ENCODE data around the gene NTSR1.

The NTSR1 gene

DNA sequence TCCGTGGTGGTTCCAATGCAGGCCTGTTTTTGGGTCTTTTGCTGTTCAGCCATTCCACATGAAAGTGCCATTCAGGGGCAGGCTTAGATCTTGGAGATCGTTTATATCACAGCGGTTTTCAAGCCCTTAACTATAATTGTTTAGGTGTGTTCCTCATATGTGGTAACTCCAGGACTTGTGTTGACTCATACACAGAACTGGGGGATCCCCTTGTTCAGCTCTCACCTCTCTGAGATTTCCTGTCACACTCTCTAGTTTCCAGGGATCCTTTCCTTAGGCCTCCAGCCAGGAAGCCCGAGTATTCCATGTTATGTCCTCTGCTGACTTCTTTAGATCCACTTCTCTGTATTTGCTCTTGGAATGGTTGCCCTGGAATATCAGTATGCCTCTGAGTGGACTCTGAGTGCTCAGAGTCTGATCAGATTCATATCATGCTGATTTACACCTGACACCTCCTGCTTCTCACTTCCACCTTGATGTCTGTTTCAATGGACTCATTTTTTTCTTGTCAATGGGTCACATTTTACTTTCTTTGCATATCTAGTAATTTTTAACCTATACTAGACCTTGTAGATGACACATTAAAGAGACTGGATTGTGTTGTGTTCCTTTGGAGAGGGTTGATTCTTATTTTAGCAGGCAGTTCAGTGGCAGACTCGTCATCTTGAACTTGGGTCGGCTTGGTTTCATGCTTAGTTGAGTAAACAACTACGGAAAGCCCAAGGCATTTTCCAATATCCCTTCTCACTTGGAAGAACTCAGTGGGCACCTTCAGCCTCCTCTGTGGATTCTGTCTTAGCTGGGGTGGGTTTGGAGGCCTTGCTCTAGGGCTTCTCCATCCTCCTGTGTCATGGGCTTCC is 13.1 kb downstream of the NTSR1 start:
- no peak overlapping the region for H3K27ac ChIP-seq
- no peak overlapping the region for H3K4me3 ChIP-seq

DNA sequence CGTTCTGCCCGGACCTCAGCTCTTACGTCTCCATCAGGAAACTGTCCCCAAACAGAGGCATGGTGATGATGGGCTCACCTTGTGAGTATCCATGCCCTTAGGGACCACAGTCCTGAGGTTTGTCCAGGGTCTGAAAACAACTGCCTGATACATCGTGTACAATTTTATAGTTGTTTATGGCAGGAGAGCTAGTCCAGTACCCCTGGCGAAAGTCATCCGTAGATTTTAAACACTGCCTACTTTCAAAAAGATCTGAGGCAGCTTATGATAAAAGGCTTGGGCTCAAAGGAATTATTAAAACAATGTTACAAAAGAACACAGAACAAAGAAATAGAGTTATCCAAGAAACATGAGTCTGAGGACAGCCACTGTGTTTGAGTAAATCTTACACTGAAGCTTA is 14.0 kb downstream of the NTSR1 start:
- Histone ChIP-seq H3K27ac (no peak overlapping the region), H3K4me3 (no peak overlapping the region)

DNA sequence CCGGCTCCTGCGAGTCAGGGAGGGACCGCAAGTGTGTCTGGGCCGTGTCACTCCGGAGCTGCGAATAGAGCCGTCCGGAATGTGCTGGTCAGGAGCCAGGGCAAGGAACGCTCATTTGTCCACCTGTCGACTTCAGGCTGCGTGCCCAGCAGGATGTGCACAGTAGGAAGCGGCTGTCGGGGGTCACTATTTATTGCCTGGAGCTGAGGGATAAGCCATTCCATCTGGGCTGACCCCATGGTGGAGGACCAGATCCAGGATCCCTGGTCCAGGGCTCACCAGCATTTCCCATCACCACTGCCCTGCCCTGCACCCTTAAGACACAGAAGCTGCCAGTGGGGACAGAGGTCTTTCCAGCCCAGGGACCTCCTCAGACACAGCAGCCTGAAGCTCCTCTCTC is 14.7 kb downstream of the NTSR1 start:
- H3K4me3 ChIP-seq: no peak overlapping the region
- no peak overlapping the region for H3K27ac ChIP-seq

DNA sequence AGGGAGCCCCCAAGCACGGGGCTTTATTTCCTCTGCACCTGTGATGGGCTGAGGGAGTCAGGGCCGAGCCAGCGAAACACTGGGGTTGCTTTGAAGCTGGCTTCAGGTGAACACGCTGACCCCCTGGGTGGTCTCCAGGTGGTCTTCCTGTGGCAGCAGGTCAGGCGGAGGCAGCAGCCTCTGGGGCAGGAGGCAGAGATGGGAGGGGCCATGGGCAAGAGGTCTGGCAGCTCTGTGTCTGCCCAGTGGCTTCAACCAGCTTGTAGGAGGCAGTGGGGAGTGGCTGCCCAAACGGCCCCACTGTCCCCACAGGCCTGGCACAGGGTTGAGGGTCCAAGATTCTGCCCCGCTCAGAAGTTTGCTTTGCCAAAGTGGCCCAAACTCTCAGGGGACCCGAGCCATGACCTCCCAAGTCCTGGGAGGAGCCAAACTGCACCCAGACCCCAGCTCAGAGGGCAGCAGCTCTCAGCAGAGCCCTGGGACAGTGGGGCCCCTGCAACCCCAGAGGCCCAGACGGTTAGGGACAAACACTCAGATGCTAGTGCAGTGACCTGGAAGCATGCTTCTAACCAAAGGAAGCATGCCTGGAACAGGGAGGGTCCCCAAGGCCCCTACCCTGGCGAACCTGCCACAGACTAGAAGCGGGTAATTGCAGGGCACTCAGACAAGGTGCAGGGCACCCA is 15.3 kb downstream of the NTSR1 start:
- H3K27ac ChIP-seq: no peak overlapping the region
- H3K4me3 ChIP-seq: no peak overlapping the region

DNA sequence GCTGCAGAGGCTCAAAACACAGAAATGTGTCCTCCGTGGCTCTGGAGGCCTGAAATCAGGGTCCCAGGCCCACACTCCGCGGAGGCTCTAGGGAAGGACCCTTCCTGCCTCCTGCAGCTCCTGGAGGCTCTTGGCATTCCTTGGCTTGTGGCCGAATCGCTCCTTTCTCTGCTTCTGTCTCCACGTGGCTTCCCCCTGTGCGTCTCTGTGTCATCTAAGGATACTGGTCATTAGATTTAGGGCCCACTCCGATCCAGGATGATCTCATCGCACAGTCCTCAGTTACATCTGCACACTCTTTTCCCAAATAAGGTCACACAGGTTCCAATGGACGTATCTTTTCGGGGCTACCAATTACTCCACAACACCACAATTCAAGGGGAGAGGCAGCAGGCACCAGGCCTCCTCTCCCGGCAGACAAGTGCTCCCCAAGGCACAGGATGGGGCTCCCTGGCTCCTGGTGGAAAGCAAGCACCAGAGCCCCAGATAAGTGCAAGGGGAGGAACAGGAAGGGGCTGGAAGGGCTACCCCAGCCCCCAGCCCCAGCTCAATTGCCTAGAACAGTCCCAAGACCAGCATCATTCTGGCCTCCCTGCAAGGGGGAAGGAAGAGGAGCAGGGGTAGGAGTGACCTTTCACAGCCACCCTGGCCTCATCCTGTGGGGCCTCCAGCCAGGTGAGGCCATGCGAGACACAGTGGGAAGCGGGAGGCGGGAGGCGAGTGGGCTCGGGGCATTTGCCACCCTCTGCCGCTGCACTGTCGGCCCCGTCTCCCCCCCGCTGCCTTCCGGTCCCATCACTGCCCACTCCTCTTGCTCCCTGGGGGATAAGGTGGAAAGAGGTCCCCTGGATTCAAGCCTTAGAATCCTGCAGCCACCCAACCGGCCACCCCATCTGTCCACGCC is 16.3 kb downstream of the NTSR1 start:
- no peak overlapping the region for H3K4me3 ChIP-seq
- no peak overlapping the region for H3K27ac ChIP-seq

DNA sequence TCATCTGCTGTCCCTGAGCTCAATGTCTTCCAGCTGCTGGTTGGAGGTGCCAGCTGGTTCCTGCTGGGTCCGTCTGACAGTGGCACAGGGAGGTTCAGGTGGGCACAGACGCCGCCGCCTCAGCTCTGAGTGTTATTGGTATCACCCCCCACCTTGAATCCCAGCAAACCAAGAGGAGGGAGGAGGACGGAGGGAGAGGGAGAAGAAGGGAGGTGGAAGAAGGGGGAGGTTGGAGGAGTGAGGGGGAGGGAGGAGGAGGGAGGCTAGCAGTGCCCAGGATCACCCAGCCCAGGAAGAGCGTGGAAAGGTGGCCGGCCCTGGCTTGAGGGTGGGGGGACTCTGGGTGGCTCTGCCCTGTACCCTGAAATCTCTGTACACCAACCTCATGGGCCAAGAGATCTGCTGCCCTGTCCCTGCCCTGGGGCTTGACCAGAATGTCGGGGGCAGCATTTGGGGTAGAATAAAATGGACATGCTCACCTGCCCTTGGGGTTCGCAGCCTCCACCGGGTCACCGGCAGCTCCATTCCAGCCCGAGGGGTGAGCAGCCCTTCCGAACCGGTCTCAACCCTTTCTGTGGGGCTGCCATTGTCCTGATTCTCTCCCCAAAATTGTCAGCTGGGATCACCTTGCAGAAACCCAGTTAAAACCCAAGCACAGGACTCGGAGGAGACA is 17.1 kb downstream of the NTSR1 start:
- H3K27ac ChIP-seq: no peak overlapping the region
- H3K4me3 ChIP-seq: no peak overlapping the region

DNA sequence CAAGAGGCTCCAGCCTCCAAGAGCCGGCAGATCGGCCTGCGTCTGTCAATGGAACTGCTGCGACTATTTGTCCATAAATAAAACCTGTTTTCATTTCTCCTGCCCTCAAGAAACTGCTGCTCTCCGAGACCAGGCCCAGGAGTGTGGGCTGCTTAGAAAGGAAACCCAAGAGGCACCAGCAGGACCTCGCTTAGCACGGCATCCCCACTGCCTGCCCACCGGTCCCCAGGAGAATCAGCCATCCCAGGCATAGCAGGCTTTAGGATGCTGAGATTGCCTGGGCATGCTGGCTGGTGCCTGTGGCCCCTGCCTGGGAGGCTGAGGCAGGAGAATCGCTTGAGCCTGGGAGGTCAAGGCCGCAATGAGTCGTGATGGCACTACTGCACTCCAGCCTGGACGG is 17.6 kb downstream of the NTSR1 start:
- H3K27ac ChIP-seq: no peak overlapping the region
- no peak overlapping the region for H3K4me3 ChIP-seq

DNA sequence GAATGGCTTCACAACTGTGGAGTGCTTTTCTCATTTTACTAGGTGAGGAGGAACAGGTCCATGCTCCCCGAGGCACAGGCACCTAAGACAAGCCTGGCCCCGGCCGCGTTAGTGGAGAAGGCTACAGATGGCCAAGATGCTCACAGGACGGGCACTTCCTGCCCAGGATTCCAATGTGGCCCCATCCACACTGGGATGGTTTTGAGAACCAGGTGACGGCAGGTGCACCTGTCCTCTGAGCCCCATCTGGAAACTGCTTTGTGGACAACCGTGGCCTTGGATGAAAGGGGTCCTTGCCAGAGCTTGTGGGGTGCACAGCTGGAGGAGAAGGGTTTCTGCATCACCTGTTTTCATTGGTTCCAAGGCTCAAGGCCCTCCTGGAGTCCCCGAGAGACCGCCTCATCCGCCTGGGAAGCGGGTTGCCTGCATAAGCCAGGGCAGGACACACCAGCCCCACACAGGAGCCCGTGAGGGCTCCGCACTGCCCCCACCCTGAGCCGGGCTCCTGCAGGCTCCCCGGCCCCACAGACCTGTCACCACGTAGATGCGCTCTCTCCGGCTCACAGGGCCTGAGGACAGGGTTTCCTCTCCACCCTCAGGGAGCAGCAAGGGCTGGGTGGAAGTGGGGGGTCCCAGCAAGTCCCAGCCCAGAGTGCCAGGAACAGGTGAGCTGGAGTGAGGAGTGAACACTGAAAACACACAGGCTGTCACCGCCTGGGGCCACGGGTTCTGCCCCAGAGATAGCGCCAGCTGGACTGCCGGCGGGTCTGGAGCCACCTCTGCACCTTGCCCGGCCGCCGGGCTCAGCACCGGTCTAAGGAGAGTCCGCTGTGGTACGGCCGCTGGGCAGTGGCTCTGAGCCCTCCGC is 18.3 kb downstream of the NTSR1 start:
- Histone ChIP-seq H3K27ac (no peak overlapping the region), H3K4me3 (no peak overlapping the region)

DNA sequence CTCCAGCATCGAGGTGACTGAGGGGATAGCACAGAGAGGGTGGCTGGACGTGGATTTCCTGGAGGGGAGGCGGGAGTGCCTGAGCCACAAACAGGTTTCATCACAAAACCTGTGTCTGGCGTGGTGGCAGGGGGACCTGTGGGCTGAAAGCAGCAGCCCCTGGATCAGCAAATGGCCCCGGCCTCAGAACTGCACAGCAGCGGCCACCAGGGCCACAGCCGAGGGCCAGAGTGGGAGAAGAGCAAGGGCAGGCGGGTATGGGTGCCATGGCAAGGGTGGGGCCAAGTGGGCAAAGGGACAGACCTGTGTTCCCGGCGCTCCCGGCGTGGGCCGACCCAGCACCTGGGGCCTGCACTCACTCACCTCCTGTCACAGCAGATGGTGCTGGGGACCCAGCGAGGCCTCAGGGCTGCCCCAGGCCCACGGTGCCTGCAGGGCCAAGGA is 19.0 kb downstream of the NTSR1 start:
- H3K4me3 ChIP-seq: no peak overlapping the region
- no peak overlapping the region for H3K27ac ChIP-seq

DNA sequence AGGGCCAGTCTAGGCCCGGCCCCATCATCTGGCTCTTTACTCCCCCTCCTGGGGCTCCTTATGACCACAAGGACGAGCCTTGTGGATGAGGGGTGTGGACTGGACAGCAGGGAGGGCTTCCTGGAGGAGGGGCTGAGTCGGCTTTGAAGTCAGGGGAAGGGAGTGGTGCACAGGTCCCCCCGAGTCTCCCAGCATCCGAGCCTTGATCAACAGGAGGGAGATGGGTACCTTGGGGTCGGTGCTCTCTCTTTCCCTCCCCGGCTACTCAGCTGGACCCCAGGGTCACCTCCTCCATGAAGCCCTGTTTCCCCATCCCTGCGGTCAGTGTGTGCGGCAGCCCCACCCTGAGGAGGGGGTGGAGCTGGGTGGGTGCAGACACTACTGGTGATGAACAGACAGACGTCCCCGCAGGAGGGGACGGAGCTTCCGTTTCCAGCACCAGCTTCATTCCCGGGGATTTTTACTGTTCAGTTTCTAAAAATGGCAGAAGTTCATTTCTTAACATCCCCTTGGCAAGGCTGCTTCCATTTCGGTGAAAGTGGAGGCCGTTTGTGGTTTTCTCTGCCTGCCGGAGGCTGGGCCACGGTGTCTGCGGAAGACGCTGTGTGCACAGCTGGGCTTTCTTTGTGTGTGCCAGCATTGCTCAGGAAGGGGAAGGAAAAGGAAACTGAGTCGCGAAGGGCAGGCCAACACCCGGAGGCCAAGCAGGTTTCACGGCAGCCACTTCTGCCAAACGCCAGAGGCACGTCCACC is 19.6 kb downstream of the NTSR1 start:
- no peak overlapping the region for H3K4me3 ChIP-seq
- peak overlapping the region in 1 of 21 experiments; percentile 18 for H3K27ac ChIP-seq

DNA sequence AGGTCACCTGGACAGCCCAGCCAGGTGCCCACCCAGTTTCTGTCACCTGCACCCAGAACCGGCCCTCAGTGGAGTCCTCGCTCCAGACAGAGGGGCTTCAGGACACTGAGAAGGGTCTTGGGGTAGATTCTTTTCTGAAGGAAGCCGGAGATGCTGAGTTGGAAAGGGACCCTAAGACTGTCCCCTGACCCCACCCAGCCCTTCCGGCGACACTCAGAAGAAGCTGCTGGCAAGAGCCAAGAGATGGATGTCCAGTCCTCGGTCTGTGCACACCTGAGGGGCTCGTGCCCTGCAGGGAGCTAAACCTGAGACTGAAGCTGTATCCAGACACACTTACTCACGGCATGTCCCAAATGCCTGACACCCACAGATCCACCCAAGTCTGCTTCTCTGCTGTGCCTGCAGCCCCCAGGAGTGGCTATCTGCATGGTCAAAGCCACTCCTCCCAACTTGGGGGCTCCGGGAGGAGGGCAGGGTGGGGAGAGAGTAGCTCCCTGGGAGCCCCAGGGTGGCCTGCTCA is 20.2 kb downstream of the NTSR1 start:
- peak overlapping the region in 1 of 21 experiments; percentile 18 for H3K27ac ChIP-seq
- H3K4me3 ChIP-seq: no peak overlapping the region

DNA sequence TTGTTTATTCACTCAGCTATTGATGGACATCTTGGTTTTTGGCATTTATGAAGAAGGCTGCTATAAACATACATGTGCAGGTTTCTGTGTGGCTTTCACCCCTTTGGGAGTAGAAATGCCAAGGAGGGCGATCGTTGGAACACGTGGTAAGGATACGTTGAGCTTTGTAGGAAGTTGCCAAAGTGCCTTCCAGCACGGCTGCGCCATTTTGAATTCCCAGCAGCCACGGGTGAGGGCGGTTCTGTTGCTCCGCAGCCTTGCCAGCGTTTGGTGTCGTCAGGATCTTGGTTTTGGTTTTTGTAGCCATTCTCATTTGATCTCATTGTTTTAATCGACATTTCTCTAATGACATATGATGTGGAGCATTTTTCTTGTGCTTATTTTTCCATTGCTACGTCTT is 21.8 kb downstream of the NTSR1 start:
- Histone ChIP-seq H3K4me3 (no peak overlapping the region), H3K27ac (no peak overlapping the region)

DNA sequence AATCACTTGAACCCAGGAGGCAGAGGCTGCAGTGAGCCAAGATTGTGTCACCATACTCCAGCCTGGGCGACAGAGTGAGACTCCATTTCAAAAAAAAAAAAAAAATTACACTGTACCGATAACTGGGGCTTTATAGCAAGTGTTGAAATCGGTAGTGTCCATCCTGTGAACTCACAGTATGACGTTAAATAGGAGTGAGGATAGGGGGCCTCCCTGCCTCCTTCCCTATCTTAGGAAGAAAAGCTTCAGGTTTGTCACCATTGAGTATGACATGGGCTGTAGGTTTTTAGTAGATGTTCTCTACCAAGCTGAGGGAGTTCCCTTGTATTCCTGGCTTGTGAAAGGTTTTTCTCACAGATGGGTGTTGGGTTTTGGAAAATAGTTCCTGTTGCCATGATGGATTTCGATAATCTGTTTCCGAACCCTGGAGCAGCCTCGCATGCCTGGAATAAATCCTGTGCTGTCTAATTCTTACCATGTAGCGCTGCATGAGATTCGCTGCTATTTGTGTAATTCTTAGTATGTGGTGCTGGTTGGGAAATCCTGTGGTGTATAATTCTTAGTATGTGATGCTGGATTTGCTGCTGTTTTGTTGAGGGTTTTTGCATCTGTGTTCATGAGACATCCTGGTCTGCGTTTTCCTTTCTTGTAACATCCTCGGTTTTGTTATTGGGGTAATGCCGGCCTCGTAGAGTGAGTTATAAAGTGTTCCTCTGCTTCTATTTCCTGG is 23.6 kb downstream of the NTSR1 start:
- Histone ChIP-seq H3K27ac (no peak overlapping the region), H3K4me3 (no peak overlapping the region)

DNA sequence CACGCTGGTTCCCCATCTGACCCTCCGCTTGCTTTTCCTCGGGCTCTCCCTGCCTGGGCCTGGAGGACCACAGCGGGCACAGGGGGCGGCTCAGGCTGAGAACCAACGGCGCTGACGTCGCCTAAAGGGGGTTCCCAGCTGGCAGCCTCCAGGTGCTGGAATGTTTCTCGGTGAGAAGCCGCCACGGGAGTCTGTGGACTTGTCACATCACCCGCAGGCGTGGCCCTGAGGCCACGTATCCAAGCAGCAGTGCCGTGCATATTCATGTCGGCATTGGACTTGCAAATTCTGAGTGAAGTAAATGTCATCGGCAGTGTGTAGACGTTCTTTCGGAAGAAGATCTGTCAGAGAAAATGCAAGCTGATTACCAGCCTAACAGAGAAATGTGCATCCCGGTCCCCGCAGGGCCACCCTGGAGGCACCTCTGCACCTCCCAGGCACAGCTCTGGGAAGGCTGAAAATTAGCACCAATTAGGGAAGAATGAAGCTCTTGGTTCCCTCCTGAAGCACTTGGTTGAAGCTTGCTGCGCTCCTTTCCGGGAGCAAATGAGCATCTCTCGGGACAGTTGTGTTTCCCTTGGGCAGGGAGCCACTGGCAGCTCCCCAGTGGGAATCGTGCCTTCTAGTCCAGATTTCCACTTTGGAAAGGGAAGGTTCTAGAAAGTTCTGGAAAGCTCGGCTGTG is 24.3 kb downstream of the NTSR1 start:
- no peak overlapping the region for H3K4me3 ChIP-seq
- no peak overlapping the region for H3K27ac ChIP-seq

DNA sequence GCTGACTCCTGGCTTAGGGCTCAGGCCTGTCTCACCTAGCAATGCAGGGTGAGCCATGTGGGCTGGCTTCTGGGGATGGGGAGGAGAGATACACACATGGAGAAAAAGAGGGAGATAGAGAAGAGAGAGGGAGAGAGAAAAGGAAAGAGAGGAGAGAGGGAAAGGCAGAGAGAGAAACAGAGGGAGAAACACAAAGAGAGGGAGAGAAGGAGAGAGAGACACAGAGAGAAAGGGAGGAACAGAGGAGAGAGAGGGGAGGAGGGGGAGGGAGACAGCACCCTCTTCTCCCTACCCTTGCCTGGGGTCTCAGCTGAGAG is 24.8 kb downstream of the NTSR1 start:
- Histone ChIP-seq H3K4me3 (no peak overlapping the region), H3K27ac (no peak overlapping the region)

DNA sequence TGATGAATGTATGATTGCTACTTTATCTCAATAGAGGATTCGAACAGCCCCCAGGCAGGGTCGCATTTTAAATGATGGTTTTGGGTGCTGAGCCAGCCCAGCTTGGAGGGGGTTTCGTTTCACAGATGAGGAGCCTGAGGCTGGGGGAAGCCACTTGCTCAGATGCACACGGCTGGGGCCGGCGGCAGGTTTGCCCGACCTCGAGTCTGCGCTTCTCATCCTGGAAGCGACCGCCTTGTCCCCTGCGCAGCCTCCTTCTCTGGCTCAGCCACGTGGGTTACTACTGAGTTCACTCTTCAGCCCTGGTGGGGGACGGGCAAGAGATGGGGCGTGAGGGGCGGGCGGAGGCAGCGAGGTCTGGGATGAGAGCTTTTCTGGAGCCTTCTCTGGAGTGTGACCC is 25.3 kb downstream of the NTSR1 start:
- Histone ChIP-seq H3K4me3 (no peak overlapping the region), H3K27ac (no peak overlapping the region)

DNA sequence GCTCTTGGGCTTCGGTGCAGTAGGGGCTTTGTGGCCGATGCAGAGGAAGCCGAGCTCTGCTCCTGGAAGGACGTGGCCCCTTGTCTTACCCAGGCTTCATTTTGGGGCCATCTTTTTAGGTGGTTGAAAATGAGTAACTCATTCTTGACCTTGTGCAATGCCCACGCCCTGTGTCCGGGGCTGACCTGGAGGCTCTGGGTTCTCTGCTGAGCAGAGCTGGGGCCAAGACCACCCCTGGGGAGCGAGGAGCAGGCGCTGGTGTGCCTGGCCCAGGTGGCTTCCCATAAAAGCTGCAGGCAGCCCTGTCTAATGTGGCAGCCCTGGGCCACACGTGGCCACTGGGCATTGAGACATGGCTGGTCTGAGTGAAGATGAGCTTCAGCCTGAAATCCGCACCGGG is 25.7 kb downstream of the NTSR1 start:
- no peak overlapping the region for H3K27ac ChIP-seq

More for the DNA sequence above, 25.7 kb downstream of the NTSR1 start:
- H3K4me3 ChIP-seq: no peak overlapping the region

All from skin epidermis (tissue), 12 donors.